ENCODE data around the gene CCDC50. TPM values are rescaled to one million over a fixed set of nuclear protein-coding genes. Genes with fewer than 3 reads are reported as not detected.

Gene CCDC50
- total RNA-seq, 1 experiment from 2014 or later, result 84.3 TPM

DNA sequence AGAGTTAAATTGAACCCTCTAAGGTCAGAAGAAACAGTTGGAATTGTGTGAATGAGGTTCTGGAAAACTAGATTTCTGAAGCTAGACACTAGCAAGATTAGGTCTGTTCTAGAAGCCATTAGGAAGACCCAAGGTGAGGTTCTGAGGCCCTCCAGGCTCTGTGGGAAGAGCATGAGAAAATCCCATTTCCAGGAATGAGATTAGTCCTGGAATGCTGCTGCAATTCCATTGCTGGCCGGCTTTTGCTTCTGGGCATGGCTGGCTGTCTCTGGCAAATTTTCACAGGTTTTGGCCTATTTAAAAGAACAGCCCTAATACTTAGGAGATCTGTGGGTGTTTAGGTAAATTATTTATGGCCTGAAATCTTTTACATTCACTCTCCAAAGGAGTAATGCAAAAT lies 104.8 kb downstream of the CCDC50 start:
- in situ Hi-C loops (cut with HindIII; ENCODE audit: low pct_unique_long_range_greater_than_20kb, low sequenced_read_pairs), result no loop called here
- no peak for DNase-seq (ENCODE audit: low read depth)

DNA sequence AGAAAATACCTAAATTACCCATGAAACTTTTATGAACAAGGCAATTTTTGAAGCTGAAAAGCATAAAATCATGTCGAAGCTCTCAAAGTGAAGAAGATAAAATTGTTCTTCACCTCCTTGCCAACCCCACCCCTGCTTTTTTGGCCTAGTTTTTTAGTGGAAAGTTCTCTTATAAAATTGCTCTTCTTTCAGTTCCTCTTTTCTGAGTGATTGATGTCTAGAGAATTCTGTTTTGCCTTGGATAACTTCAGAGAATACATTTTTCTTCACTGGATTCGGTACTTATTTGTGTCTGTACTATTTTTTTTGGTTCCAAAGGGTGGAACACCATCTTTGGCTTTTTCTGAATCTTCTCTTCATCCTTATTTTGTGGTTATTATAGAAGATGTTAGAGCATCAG lies 106.8 kb downstream of the CCDC50 start:
- in situ Hi-C loops (cut with HindIII; ENCODE audit: low pct_unique_long_range_greater_than_20kb, low sequenced_read_pairs), result no loop called here
- no peak for DNase-seq (ENCODE audit: low read depth)

DNA sequence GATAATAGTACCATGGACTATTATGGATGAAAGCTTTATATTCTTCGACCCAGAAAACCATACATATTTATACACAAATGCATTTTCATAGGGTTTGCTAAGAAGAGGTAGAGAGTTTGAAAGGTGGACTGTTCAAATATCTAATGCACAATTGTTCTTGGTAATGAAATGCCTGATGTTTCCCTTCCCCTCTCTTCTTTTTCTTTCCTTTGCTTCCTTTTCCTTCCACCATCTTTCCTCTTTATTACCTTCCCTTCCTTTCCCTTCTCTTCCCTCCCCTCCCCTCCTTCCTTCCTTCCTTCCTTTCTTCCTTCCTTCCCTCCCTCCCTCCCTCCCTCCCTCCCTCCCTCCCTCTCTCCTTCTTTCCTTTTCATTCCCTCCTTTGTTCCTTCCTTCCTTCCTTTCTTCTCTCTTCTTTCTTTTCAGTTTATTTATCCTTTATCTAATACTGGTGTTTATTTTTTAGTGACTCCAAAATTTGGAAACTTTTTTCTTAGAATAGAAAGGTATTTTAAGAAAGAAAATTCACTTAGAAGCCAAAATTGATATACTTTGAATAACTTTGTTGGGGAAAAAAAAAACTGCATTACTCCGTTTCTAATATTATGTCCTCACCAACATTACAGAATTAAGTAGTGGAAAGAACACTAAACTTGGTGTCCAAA lies 109.1 kb downstream of the CCDC50 start:
- no peak for DNase-seq (ENCODE audit: low read depth)
- in situ Hi-C loops (cut with HindIII; ENCODE audit: low pct_unique_long_range_greater_than_20kb, low sequenced_read_pairs), result no loop called here

DNA sequence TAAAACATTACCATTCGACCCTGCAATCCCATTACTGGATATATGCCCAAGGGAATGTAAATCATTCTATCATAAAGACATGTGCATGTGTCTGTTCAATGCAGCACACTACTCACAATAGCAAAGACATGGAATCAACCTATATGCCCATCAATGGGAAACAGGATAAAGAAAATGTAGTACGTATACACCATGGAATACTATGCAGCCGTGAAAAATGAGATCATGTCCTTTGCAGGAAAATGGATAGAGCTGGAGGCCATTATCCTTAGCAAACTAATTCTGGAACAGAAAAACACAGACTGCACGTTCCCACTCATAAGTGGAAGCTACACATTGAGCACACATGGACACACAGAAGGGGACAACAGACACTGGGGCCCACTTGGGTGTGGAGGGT lies 111.3 kb downstream of the CCDC50 start:
- in situ Hi-C loops (cut with HindIII; ENCODE audit: low pct_unique_long_range_greater_than_20kb, low sequenced_read_pairs), result no loop called here
- DNase-seq (ENCODE audit: low read depth), result no peak

DNA sequence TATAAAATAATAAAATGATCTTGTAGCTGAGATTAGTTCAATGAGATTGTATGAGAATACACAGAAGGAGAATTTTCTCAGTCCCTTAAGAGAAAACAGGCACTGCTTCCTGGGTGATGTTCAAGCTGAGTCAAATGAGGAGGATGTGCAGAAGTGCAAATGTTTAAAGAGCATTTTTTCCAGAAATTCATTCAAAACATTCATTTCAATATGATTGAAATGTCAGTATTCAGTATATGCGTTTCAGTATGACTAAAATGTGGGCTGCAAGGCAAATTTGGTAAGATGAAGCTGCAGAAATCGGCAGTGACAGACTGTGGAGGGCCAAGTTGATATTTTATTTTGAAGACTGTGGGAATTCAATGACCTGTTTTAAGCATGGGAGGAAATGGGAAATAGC lies 112.5 kb downstream of the CCDC50 start:
- no peak for DNase-seq (ENCODE audit: low read depth)
- in situ Hi-C loops (cut with HindIII; ENCODE audit: low pct_unique_long_range_greater_than_20kb, low sequenced_read_pairs), result no loop called here

DNA sequence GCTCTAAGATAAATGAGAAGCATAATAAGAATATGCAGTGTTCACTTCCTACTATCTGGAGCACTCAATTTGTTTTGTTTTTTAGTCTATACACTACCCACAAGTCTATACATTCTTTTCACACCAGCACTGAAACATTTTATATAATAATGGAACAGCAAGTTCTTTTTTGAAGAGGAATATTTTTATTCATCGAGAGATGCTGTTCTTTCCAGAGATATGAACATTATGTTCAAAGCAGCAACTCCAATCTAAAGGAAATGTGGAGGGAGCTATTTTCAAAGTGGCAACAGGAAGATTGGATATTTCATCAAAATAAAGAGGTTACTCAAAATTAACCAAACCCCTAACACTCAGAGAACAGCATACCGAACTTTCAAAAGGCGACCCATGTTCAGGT lies 115.4 kb downstream of the CCDC50 start:
- DNase-seq (ENCODE audit: low read depth), result no peak
- in situ Hi-C loops (cut with HindIII; ENCODE audit: low pct_unique_long_range_greater_than_20kb, low sequenced_read_pairs), result no loop called here

Other genes with a start within 250 kb of the CCDC50 start
- 0.03 TPM in 1 of 2 replicates, not detected in the other for gene OSTN, start 130.2 kb upstream of the CCDC50 start, total RNA-seq (2014; rRNA removed; shearing (Covaris generic); ENCODE audit: low replicate concordance)
- gene UTS2B, start 1.1 kb downstream of the CCDC50 start, total RNA-seq (2014; rRNA removed; shearing (Covaris generic); ENCODE audit: low replicate concordance), result 8.1 TPM in 1 of 2 replicates, not detected in the other
- not detected in 2 replicates for gene PYDC2, start 131.8 kb downstream of the CCDC50 start, total RNA-seq (2014; rRNA removed; shearing (Covaris generic); ENCODE audit: low replicate concordance)